Upper lobe of left lung (tissue), 6 donors: Measurements from ENCODE around the gene SNTG2. TPM values are rescaled to one million over a fixed set of nuclear protein-coding genes. Genes with fewer than 3 reads are reported as not detected.

ENCODE experiments used
- ATAC-seq, 2 donors: fragments of 200-7000 bp; cut with Tn5 transposase; one replicate each; pipeline ENCODE4 v1.9.1; 2022; ENCODE audit warnings: mild to moderate bottlenecking in 2 of 2, moderate library complexity in 2 of 2; ENCODE audit not compliant: low FRiP score in 2 of 2
- DNase-seq, 2 donors: peaks; one replicate each; pipeline ENCODE4 v3.0.0-alpha.2; 2019 to 2020
- H3K27ac ChIP-seq, 4 donors: fragments of 200-600 bp; sonication (generic); one replicate each; pipeline ENCODE4 v1.5.1; 2016 to 2019
- H3K27me3 ChIP-seq, 4 donors: fragments of 200-600 bp; sonication (generic); one replicate each; pipeline ENCODE4 v1.5.1; 2017 to 2019
- H3K36me3 ChIP-seq, 4 donors: fragments of 200-600 bp; sonication (generic); one replicate each; pipeline ENCODE4 v1.5.1; 2016 to 2019
- H3K4me1 ChIP-seq, 4 donors: fragments of 200-600 bp; sonication (generic); one replicate each; pipeline ENCODE4 v1.5.1; 2018 to 2019
- H3K4me3 ChIP-seq, 4 donors: fragments of 200-600 bp; sonication (generic); one replicate each; pipeline ENCODE4 v1.5.1; 2017 to 2019; ENCODE audit warnings: mild to moderate bottlenecking in 2 of 4, moderate library complexity in 1 of 4
- H3K9me3 ChIP-seq, 4 donors: fragments of 200-600 bp; sonication (generic); one replicate each; pipeline ENCODE4 v1.5.1; 2018 to 2019
- EP300 ChIP-seq, 4 donors: sonication (generic); formaldehyde crosslinking; IDR thresholded peaks; one replicate each; pipeline ENCODE4 v1.5.1; 2017; ENCODE audit warnings: antibody characterized with exemption in 4 of 4, control low read depth in 2 of 4
- POLR2A ChIP-seq, 4 donors: fragments of 450-650 bp; IDR thresholded peaks; one replicate each; pipeline ENCODE4 v1.5.1; 2016 to 2017; ENCODE audit warnings: antibody characterized with exemption in 4 of 4, mild to moderate bottlenecking in 2 of 4
- POLR2AphosphoS5 ChIP-seq, 2 donors: sonication (generic); formaldehyde crosslinking; IDR thresholded peaks; one replicate each; pipeline ENCODE4 v1.5.1; 2017; ENCODE audit warnings: antibody characterized with exemption in 2 of 2
- WGBS, 2 donors: methylation state at CpG; one replicate each; pipeline ENCODE4 v1.1.5; 2017 to 2018; 5-methylcytosine and 5-hydroxymethylcytosine counted together
- total RNA-seq, 6 donors: library from RNA; depleted of rRNA in 4 of 6; stranded (reverse); fragments of >200 nt in 4 of 6; gene quantifications; one replicate each; pipeline versions ENCODE4 v1.1.0 to v1.2.1, GENCODE V29; 2016 to 2021
- TF ChIP-seq, protein P1 (sequence below), 6 experiments: fragments of 450-650 bp in 4 of 6; fragments of 200-600 bp in 2 of 6; sonication (generic) in 2 of 6; IDR thresholded peaks; one replicate each; pipeline ENCODE4 v1.5.1; 2016 to 2019; ENCODE audit warnings: antibody characterized with exemption in 6 of 6
- donor health status: DM: no; HTN: no; CAD: no; lungs with moderate emphysema.
- donor health status: DM: no; HTN: yes; CAD: no; lungs with severe emphysema.

The SNTG2 gene
- total RNA-seq, 6 donors from 2014 or later = 1.1 to 13.6 (median 3.0) TPM

DNA sequence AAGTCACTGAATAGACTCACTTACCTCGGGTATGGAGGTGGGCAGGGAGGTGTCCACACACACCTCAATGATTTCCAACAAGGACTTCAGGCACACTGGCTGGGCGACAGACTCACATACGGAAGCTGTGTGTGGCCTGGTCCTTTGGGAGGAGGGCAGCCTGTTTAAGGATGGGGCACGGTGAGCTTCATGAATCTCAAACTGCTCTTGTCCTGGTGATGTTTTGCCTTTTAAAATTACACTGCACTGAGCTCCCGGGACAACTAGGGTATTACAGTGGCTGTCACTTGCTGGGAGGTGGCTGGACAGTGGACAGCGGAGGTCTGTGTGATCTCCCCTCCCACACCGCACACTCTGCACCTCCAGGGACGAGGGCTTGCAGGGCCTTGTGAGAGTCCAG lies 211.6 kb downstream of the SNTG2 start:
- WGBS, 2 donors = 87 to 90% methylated on average over 8 of the region's 8 CpGs
- peaks cover 0 to 7% (median 3%) of the 10 kb centered on the region in 4 donors for H3K9me3 ChIP-seq
- H3K4me3 ChIP-seq = no peak overlapping the region
- no peaks in the 10 kb centered on the region for H3K36me3 ChIP-seq
- peak overlapping the region; percentile 61 to 76 (median 64) for H3K27ac ChIP-seq
- DNase-seq (no peak), ATAC-seq (no peak)
- TF ChIP-seq EP300 (IDR thresholded peaks at IDR 0.05) (no peak), POLR2AphosphoS5 (IDR thresholded peaks at IDR 0.05) (no peak), POLR2A (IDR thresholded peaks at IDR 0.05) (no peak)
- TF ChIP-seq, protein P1, sequence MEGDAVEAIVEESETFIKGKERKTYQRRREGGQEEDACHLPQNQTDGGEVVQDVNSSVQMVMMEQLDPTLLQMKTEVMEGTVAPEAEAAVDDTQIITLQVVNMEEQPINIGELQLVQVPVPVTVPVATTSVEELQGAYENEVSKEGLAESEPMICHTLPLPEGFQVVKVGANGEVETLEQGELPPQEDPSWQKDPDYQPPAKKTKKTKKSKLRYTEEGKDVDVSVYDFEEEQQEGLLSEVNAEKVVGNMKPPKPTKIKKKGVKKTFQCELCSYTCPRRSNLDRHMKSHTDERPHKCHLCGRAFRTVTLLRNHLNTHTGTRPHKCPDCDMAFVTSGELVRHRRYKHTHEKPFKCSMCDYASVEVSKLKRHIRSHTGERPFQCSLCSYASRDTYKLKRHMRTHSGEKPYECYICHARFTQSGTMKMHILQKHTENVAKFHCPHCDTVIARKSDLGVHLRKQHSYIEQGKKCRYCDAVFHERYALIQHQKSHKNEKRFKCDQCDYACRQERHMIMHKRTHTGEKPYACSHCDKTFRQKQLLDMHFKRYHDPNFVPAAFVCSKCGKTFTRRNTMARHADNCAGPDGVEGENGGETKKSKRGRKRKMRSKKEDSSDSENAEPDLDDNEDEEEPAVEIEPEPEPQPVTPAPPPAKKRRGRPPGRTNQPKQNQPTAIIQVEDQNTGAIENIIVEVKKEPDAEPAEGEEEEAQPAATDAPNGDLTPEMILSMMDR (IDR thresholded peaks at IDR 0.05) = no peak
- H3K4me1 ChIP-seq = peaks cover 0 to 6% (median 0%) of the 10 kb centered on the region in 4 donors
- H3K27me3 ChIP-seq = no peaks in the 10 kb centered on the region

DNA sequence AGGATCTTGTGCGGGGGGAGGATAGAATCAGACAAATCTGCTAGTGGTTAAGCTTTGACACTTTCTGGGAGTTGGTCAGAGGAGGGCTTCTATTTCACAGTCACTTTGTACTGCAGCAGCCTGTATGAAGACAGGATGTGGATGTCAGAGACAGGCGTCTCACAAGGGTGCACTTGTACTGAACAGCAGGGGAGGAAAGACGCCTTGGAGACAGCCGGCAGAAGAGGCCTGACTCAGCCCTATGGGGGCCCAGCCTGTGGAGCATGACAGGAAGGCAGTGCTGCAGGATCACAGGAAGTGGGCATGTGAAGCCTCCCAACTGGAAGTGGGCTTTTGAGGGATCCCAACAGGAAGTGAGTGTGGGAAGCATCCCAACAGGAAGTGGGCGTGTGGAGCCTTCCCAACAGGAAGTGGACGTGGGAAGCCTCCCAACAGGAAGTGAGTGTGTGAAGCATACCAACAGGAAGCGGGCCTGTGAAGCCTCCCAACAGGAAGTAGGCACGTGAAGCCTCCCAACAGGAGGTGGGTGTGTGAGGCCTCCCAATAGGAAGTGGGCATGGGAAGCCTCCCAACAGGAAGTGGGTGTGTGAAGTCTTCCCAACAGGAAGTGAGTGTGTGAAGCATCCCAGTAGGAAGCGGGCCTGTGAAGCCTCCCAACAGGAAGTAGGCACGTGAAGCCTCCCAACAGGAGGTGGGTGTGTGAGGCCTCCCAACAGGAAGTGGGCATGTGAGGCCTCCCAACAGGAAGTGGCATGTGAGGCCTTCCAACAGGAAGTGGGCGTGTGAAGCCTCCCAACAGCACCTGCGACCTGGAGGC lies 212.3 kb downstream of the SNTG2 start:
- DNase-seq = no peak

DNA sequence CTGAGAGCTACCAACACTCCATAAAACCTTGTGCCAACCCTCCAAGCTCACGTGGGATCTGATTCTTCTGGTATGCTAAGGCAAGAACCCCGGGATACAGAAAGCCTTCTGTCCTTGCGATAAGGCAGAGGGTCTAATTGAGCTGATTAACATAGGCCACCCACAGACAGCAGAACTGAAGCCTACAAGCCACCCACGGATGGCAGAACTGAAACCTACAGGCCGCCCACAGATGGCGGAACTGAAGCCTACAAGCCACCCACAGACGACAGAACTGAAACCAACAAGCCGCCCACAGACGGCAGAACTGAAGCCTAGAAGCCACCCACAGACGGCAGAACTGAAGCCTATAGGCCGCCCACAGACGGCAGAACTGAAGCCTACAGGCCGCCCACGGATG lies 216.3 kb downstream of the SNTG2 start:
- TF ChIP-seq EP300 (IDR thresholded peaks at IDR 0.05) (no peak), POLR2A (IDR thresholded peaks at IDR 0.05) (no peak), POLR2AphosphoS5 (IDR thresholded peaks at IDR 0.05) (no peak)
- TF ChIP-seq, protein P1 (IDR thresholded peaks at IDR 0.05) = no peak
- Histone ChIP-seq H3K36me3 (no peaks in the 10 kb centered on the region), H3K4me1 (peaks cover 0 to 12% (median 5%) of the 10 kb centered on the region in 4 donors), H3K27me3 (no peaks in the 10 kb centered on the region), H3K9me3 (peaks cover 0 to 7% (median 3%) of the 10 kb centered on the region in 4 donors), H3K27ac (no peak overlapping the region), H3K4me3 (no peak overlapping the region)
- DNase-seq (no peak), ATAC-seq (no peak)
- 85 to 89% methylated on average over 13 to 14 of the region's 14 CpGs for WGBS, 2 donors

More for the DNA sequence above, 212.3 kb downstream of the SNTG2 start:
- Histone ChIP-seq H3K4me3 (no peak overlapping the region), H3K4me1 (peaks cover 0 to 6% (median 0%) of the 10 kb centered on the region in 4 donors), H3K27me3 (no peaks in the 10 kb centered on the region), H3K36me3 (no peaks in the 10 kb centered on the region), H3K9me3 (peaks cover 0 to 7% (median 3%) of the 10 kb centered on the region in 4 donors), H3K27ac (peak overlapping the region; percentile 61 to 76 (median 64))
- no peak for ATAC-seq
- 45 to 46% methylated on average over 12 of the region's 12 CpGs for WGBS, 2 donors
- TF ChIP-seq POLR2AphosphoS5 (IDR thresholded peaks at IDR 0.05) = peak; percentile 27 to 32
- TF ChIP-seq, protein P1 (IDR thresholded peaks at IDR 0.05) = no peak

DNA sequence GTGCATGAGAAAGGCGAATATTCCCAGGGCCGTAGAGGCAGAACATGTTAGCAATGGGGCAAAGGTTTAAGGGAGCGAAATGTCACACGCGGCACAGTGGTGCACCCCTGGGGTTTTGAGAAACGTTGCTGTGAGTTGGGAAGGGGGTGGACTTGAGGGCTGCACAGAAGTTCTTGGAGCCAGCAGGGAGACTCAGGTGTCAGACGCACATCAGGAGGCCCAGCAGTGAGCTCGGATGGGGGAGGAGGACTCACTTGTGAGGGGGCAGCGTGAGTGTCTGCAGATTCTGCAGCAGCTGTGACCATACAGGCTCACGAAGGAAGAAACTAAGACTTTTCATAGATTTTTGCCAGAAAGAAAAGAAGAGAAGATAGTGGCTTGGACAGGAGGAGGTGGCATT lies 218.2 kb downstream of the SNTG2 start:
- no peak for DNase-seq
- WGBS, 2 donors = 79 to 90% methylated on average over 10 of the region's 10 CpGs
- H3K9me3 ChIP-seq = no peaks in the 10 kb centered on the region

DNA sequence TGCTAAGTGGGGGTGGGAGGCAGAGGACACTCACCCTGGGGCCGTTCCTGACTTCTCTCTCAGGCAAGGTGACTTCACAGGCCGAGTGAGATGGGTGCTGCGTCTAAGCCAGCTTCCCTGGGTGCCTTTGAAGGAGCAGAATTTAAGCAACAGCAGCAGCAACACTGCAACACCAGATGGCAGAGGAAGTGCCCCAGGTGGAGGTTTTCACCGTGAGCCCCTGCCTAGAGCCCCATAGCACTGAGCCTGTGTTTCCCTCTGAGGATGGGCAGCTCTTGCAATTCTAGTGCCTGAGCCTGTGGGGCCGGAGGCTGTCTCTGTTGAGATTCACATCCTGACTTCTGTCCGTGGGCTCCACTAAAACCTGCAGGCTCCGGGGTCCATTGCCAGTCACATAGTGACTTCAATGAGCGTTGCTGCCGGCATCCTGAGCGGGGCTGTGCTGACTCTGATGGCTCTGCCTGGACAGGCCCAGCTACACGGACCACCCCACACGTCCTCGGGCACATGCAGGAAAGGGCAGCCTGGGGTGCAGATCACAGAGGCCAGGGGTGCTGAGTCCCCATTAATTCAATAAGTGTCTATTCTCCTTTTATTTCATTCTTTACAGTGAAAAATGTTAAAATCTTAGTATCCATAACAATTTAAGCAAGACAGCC lies 218.8 kb downstream of the SNTG2 start:
- H3K9me3 ChIP-seq = no peaks in the 10 kb centered on the region
- WGBS, 2 donors = 69 to 72% methylated on average over 8 to 13 of the region's 13 CpGs
- peak overlapping the region; percentile 6 to 85 (median 50) for H3K27ac ChIP-seq
- TF ChIP-seq EP300 (IDR thresholded peaks at IDR 0.05) (no peak), POLR2AphosphoS5 (IDR thresholded peaks at IDR 0.05) (no peak), POLR2A (IDR thresholded peaks at IDR 0.05) (no peak)
- TF ChIP-seq, protein P1 (IDR thresholded peaks at IDR 0.05) = no peak
- H3K27me3 ChIP-seq = no peaks in the 10 kb centered on the region
- H3K36me3 ChIP-seq = no peaks in the 10 kb centered on the region
- DNase-seq (peak in 1 of 2 donors; percentile 42), ATAC-seq (no peak)
- no peak overlapping the region for H3K4me3 ChIP-seq
- peaks cover 0 to 10% (median 3%) of the 10 kb centered on the region in 4 donors for H3K4me1 ChIP-seq

More for the DNA sequence above, 218.2 kb downstream of the SNTG2 start:
- TF ChIP-seq EP300 (IDR thresholded peaks at IDR 0.05) (no peak), POLR2A (IDR thresholded peaks at IDR 0.05) (no peak)
- H3K4me3 ChIP-seq = no peak overlapping the region
- no peak for ATAC-seq
- H3K27me3 ChIP-seq = no peaks in the 10 kb centered on the region
- peaks cover 0 to 10% (median 3%) of the 10 kb centered on the region in 4 donors for H3K4me1 ChIP-seq
- peak overlapping the region in 1 of 4 donors; percentile 85 for H3K27ac ChIP-seq
- no peaks in the 10 kb centered on the region for H3K36me3 ChIP-seq
